GM19351 (cell line): Measurements from ENCODE around the gene MICAL2.
"Not testable (repeated sequence)": the region's sequence is repeated elsewhere in the genome, so short reads cannot be mapped to it uniquely, and the experiment has no call there.

Experiments
- ATAC-seq: cut with Tn5 transposase; IDR thresholded peaks from one replicate; pipeline ENCODE4 v1.9.1; 2021; ENCODE audit warnings: mild to moderate bottlenecking, moderate library complexity; ENCODE audit not compliant: unreplicated experiment

Gene MICAL2

DNA sequence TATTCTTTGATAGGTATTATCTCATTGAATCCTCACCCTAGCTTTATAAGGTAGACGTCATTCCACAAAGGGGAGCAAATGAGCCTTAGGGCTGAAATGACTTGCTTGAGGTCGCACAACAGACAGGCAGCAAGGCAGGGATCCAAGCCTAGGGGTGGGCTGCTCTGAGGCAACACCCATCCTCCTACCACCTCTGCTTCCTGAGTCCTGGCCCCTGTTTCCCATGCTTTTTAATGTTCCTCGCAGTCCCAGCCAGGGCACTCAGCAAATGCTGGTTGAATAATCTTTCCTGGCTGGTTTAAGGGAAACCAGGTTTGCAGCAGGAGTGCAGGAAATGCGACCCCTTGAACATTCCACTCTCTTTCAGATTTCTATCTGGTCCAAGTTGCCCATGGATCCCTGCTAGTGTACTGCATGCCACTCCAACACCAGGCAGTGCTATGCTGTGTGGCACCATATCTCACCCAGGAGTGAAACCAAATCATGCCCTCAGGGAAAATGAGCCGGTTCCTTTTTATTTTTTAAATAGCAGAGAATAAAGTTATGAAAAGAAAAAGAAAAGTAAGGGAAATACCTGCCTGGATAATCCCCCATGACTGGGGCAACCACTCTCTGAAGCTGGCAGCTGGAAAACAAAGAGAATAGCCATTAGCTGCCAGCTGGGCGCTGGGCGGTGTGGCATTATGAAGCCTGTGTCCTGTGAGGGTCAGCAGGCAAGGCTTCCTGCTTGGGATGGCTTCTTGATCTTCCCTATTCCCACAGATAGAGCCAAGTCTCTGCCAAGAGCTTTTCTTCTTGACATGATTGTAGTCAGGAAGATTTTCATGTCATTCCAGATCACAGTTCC, 21.8 kb downstream of the MICAL2 start:
- ATAC-seq: no peak

DNA sequence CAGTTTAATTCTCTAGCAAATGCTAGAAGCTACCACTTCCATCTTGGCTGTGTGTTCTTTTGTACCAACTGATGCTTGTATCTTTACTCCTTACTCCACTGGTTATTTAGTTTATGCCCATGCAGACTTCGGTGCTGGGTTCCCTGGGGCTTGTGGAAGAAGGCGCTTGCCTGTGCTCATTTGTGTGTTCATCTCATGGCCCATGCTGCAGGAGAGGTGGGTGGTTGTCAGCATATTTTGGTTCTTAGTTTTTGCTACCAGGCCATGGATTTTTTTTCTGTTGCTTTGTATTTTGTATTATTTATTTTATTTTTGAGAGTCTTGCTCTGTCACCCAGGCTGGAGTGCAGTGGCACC, 22.4 kb downstream of the MICAL2 start:
- no peak for ATAC-seq

DNA sequence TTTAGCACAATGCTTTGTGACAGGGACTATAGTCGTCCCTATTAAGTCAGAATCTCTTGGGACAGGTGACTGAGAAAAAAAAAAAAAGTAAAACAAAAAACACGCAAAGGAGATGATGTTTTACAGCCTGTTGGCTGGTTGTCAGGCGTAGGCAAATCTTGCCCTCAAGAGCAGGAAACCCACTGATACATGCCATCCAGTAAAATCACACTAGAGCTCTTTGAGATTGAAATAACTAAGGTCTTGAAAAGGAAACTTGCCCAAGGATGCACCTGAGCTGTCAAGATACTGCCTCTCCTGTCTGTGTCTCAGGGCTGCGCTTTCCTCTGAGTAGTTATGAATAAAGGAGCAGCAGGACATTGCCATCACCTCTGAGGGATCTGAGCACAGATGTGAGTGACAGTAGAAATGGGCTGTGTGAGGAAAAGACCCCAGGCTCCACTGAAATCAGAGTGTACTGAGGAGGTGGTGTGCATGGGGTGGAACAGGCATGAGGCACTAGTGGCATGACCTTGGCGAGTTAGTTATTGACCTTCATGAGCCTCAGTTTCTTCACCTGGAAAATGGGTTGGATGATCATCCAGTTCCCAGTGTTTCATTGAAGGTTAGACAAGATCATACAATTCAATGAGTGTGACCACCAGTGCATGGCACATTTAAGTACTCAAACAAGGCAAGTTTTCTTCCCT, 23.3 kb downstream of the MICAL2 start:
- no peak for ATAC-seq

DNA sequence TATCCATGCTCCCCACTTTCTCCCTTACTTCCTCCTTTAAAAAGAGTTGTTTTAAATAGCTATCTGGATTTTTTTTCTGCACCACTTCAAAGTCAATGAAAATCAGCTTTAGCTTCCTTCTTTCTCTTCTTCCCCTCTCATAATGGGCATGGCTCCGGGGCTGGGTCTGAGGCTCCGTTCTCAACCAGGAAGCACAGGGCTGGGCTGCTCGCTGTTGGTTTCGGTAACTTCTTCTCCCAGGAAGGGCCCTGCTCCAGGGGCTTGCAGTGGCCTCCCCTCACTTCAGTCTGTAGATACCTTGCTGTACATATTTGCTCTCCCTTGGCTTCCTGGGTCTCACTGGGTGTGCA, 23.8 kb downstream of the MICAL2 start:
- ATAC-seq: no peak

DNA sequence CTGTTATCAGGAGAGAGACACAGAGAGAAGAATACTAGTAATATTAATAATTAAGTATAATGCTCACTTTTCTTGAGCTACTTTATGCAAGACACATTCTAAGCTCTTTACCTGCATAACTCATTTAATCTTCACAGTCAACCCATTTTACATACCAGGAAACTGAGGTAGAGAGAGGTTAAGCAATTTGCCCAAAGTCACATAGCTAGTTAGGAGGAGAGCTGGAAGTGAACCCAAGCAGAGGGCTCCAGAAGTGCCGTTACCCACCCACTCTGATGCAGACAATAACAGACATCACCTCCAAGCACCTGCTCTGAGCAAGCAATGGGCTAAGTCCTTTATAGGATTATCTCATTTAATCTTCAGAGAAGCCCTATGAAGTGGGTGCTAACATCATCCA, 24.8 kb downstream of the MICAL2 start:
- no peak for ATAC-seq

DNA sequence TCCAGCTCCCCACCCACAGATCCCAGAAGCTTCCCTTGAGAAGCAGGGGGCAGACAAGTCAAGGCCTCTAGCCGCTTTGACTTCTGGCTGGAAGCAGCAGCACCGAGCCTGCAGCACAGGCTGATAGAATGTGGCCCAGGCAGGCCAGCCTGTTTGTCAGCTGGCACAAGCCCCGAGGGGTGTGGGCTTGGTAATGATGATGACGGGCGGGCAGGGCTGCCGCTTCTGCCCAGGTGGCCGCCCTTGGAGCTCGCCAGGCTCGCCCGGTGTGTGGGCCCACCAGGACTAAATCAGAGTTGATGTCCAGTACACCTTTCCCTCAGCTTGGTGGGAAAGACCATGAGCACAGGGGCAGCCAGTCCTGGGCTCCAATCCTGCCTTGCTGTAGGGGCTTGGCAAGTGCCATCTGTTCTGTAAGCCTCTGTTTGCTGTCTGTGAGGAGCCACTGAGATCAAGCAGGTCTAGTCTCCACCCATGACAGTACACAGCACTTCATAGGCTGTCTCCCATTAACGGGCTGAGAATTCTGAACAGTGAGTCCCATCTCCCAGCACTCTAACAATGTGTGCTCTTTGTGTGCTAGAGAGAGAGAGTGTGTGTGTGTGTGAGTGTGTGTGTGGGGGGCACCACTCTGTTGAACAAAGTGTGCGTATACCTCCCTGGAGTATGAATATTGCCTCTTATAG, 26.8 kb downstream of the MICAL2 start:
- no peak for ATAC-seq

DNA sequence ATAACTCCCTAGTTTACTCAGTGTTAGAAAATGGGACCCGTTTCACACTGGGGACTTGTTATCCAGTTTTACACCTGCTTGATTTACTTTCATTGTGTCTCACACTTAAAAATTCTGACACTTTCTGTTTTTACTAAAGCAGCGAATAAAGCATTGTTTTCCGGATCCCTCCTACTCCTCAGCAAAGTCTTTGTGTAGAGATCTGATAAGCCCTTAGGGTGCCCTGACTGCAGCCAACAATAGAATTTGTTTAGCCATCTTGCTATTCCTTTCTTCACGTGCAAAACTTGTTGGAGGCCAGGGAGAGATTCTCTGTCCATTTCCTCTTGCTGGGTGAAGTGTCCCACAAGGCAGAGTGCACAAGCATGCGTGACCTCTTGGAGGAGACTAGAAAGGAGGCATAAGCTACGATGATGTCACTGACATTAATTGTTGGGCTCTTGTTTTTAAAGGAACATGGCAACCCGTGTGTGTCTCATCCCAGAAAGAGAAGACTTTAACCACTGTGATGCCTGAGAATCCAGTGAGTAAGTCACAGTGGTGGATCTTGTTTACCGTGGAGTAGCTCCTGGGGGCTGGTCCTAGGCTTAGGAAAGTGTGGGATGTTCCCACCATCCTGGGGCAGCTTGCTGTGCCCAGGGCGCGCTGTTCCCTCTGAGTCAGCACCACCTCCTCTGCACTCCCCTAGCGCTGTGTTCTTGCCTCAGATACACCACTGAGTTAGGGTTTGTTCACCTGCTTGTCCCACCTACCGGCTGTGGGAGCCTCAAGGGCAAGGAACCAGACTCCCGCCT, 27.7 kb downstream of the MICAL2 start:
- no peak for ATAC-seq

DNA sequence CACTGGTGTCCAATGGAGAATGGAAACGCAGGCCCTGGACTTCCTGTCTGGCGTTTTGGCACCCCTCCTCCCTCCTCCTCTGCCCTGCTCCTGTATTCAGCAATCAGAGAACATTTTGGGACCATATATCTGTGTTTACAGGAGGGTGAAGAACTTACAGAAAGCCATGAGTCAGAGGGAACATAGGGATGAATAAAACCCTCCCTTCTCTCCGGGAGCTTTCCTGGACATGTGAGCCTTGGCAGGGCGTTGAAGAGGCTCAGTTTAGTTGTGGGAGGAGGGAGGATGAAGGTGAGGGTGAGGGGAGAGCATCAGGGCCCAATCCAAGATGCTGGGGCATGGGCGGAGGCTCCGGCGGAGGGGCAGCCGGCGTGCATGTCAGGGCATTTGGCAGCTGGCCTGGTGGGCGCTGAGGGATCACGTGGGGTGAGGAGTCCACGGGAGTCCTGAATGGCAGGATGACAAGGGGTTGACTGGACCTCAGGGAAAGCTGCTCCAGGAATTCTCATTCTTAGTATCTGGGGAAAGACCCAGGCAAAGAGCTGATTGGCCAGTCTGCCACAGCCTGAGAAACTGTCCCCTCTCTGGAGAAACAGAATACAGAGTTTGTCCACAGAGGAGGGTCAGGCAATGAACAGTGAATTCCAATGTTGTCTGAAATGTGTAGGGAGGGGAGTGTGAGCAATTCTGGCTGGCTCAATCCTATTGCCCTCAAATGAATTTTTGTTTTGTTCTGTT, 28.9 kb downstream of the MICAL2 start:
- ATAC-seq: no peak

DNA sequence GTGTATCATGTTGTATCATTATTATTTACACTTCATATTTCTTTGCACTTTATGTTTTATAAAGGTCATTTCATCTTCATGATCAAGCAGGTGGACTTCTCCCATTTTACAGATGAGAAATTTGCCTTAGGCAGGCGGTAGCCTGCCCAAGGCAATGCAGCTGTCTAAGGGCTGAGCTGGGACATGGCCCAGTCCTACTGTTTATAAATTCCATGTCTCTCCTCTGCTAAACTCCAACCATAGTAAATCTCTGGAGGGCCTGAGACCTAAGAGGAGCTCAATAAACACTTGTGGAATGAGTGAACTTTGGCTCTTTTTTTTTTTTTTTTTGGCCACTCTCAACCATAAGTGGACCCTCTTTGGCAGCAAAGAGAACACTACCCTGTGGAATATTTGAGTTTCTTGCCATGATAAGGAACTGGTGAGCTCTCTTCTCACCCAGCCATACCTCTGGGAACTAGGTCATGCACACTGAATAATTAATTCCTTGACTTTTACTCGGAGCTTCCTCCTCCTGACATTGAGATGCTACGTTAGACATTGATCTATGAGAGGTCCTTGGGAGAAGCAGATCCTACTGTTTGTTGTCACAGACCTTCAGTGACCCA, 29.9 kb downstream of the MICAL2 start:
- ATAC-seq: no peak

DNA sequence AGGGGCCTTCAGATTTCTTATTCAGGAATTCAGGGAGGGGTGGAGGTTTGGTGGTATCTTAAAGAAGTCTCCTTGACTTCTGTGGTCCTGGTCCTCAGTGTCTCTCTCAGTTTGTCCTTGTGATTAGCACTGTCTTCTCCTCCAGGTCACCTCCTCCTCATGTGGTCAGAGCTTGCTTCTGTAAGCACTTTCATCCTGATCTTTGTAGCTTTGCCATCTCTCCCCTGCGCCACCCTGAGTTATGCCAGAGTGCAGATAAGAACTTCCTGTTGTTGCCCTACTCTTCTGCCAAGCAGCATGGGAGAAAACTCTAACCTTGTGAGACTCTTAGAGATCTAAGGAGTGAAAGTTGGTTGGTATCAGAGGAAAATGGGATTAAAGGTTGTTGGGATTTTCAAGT, 30.9 kb downstream of the MICAL2 start:
- no peak for ATAC-seq

DNA sequence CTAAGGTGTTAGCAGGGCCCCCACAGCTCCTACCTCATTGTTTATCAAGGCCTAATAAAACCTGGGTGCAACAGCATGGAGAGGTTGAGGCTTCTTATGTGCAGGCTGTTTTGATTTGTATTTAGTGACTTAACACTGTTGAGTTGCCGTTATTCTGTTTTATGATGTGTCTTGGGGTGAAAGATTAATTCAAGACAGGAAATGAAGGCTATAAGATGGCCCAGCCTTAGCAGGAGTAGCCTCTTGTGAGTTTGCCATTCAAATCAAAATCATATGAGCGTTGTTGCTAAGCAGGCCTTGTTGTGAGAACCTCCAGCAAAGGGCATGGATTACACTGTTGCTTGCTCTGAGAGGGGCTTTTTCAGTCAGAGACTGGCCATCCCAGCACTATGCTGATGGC, 31.8 kb downstream of the MICAL2 start:
- no peak for ATAC-seq

DNA sequence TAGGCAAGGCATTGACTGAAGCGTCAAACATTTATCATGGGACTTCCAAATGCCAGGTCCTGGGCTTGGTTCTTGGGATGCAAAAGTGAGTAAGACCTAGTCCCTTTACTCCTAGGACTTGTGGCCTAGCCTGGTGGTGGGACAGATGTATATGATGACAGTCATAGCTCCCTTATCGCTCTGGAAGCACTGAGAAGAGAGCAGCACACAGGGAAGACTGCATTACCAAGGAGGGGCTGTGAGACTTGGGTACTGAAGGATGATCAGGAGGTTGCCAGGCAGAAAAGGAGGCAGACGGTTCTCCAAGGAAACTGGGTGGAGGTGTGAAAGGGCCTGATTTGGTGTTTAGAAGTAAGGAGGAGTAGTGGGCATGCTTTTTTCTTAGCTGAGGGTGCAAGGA, 32.5 kb downstream of the MICAL2 start:
- no peak for ATAC-seq

DNA sequence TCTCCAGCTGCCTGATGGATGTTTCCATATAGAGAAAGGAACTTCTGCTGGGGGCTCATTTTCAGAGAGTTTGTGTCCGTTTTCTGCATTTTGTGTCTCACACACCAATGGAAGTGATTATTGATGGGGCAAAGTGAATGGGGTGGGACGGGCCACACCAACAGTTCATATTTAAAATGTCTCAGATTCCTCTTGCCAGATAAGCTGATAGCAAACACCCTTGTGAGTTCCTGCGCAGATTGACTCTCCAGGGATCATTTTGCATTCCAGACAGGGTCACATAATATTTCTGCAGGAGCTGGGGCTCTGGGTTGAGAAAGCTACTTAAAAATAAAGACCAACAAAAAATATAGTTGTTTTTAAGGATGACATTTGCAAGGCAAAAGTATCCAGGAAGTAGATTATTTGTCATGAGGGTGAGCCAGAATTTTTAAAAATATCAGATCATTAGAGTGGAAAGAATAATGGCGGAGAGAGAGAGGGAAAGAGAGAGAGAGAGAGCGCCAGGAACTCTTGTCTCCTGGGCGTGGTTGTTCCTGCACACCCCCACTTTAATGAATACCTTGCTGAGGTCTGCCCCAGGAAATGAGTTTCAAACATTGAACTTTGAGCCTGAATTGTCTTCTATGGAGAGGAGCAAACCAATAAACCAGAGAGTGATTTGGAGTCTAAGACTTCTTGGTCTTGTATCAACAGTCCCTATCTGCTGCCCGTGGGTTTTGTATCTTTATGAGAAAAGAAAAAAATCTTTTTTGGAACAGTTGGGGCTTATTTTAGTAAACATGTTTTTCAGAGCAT, 33.3 kb downstream of the MICAL2 start:
- ATAC-seq: no peak

DNA sequence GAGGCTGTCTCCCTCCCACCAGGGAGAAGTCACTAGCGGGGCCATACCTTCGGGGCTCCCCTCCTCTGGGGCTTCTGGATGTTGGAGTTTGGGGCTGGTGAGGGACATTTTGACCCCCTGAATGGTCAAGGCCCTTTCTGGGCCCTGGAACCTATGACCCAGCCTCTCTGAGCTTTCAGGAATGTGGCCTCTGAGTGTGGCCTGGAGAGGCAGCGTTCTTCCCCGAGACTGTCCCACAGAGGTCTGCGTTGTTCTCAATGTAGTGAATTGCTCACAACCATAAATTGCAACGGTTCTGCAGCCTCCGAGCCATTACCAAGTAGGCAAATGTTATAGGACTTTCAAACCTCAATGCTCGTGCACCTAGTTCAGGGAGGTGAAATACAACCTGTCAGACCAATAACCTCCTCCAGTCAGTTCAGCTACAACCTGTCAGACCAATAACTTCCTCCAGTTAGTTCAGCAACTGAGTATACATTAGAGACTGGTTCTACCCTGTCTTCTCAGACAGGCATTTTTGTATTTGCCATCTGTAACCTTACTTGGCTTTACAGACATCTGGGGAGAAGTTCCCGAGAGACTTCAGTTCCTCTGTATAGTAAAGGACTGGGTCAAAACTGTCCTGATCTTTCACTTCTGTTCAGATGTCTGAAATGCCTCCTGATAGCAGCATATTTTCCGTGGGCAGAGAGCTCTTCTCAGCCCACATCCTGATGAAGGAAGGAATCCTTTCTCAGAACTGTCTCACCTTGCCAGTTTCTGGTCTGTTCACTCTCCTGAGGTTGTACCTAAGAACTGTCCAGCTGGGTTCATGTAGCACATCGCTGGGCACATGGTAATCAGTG, 34.2 kb downstream of the MICAL2 start:
- ATAC-seq: no peak

DNA sequence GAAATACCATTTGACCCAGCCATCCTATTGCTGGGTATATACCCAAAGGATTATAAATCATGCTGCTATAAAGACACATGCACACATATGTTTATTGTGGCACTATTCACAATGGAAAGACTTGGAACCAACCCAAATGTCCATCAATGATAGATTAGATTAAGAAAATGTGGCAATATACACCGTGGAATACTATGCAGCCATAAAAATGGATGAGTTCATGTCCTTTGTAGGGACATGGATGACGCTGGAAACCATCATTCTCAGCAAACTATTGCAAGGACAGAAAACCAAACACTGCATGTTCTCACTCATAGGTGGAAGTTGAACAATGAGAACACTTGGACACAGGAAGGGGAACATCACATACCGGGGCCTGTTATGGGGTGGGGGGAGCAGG, 36.3 kb downstream of the MICAL2 start:
- not testable (repeated sequence) for ATAC-seq

DNA sequence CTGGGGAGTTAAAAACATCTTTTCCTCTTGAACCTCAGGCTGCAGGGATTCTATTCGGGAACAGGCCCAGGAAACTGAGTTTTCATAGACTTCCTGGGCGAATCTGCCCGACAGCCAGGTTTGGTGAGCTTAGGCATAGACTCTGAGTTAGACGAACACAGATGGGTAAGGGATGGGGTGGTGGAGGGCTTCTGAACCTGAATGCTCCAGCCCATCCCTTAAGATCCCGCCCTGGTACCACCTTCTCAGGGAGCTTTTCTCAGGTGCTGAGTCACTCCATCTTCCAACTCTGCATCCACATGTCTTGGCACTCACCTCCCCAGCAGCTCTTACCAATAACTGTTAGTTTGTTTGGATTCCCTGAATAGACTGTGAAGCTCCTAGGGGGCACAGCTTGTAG, 37.4 kb downstream of the MICAL2 start:
- no peak for ATAC-seq

DNA sequence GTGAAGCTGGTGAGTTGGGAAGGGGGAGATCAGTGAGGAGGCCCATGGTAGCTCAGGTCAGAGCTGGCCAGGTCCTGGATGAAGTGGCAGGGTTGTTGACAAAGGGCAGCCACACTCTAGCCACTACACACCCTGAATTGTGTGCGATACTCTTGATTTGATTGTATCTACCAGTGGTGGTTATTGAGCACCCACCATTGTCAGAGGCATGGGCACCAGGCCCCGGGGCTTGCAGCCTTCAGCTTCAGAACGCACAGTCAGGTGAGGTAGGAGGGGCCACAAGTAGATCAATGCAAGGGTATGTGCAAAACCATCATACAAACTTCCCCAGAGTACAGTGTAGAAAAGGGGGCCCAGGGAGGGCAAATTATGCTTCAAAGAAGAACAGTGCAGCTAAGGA, 38.1 kb downstream of the MICAL2 start:
- no peak for ATAC-seq

DNA sequence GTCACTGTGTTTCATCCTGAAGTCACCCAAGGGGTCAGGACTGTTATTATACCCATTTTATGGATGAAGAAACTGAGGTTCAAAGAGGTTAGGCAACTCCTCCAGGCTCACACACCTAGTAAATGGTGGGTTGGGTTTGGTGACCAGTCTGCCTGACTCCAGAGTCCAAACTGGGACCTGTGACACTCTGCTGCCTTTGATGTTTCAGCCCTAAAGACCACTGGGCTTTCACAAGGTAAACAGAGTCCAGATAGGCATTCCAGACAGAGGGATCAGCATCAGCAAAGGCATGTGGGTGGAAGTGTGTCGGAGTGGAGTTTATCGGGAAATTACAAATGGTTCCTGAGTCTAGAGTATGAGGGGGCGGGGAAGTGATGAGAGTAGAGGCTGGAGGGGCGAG, 38.5 kb downstream of the MICAL2 start:
- no peak for ATAC-seq
